Measurements from ENCODE around the gene LGI1. TPM values are rescaled to one million over a fixed set of nuclear protein-coding genes. Genes with fewer than 3 reads are reported as not detected.

Gene LGI1
- polyA plus RNA-seq, 1 donor from 2014 or later, result 2.1 TPM

DNA sequence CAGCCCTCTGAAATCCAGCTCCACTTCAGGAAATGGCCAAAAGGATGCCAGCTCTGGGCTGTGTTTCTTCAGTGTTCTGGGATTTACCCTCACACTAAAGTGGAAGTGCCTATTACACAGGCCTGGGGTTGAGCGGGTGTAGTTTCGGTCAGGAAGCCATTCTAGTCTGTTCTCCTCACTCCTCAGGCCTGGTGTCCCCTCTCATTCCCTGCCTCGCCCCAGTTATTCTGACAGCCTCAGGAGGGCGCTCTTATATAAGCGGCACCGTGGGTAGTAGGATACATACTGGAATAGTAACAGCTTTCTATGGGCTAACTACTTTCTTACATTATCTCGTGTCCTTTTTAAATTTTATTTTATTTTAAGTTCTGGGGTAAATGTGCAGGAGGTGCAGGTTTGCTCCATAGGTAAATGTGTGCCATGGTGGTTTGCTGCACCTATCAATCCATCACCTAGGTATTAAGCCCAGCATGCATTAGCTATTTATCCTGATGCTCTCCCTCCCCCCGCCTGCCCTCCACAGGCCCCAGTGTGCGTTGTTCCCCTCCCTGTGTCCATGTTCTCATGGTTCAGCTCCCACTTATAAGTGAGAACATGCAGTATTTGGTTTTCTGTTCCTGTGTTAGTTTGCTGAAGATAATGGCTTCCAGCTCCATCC, 12.2 kb upstream of the LGI1 start:
- TF ChIP-seq TAF1 (IDR thresholded peaks at IDR 0.05; ENCODE audit: low read depth) (no peak), EP300 (conservative IDR thresholded peaks at IDR 0.05; ENCODE audit: poor library complexity, severe bottlenecking) (no peak), SMC3 (conservative IDR thresholded peaks at IDR 0.05; ENCODE audit: poor library complexity) (no peak), MXI1 (conservative IDR thresholded peaks at IDR 0.05; ENCODE audit: poor library complexity, severe bottlenecking) (no peak), RAD21 (conservative IDR thresholded peaks at IDR 0.05) (peak; percentile 31), EZH2 (IDR thresholded peaks at IDR 0.05; ENCODE audit: borderline replicate concordance, insufficient read depth, low read length, poor library complexity, severe bottlenecking) (no peak), POLR2AphosphoS5 (IDR thresholded peaks at IDR 0.05) (no peak)
- TF ChIP-seq, protein P1, sequence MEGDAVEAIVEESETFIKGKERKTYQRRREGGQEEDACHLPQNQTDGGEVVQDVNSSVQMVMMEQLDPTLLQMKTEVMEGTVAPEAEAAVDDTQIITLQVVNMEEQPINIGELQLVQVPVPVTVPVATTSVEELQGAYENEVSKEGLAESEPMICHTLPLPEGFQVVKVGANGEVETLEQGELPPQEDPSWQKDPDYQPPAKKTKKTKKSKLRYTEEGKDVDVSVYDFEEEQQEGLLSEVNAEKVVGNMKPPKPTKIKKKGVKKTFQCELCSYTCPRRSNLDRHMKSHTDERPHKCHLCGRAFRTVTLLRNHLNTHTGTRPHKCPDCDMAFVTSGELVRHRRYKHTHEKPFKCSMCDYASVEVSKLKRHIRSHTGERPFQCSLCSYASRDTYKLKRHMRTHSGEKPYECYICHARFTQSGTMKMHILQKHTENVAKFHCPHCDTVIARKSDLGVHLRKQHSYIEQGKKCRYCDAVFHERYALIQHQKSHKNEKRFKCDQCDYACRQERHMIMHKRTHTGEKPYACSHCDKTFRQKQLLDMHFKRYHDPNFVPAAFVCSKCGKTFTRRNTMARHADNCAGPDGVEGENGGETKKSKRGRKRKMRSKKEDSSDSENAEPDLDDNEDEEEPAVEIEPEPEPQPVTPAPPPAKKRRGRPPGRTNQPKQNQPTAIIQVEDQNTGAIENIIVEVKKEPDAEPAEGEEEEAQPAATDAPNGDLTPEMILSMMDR (IDR thresholded peaks at IDR 0.05; ENCODE audit: poor library complexity, severe bottlenecking), result peak; percentile 26
- TF ChIP-seq, protein P2, sequence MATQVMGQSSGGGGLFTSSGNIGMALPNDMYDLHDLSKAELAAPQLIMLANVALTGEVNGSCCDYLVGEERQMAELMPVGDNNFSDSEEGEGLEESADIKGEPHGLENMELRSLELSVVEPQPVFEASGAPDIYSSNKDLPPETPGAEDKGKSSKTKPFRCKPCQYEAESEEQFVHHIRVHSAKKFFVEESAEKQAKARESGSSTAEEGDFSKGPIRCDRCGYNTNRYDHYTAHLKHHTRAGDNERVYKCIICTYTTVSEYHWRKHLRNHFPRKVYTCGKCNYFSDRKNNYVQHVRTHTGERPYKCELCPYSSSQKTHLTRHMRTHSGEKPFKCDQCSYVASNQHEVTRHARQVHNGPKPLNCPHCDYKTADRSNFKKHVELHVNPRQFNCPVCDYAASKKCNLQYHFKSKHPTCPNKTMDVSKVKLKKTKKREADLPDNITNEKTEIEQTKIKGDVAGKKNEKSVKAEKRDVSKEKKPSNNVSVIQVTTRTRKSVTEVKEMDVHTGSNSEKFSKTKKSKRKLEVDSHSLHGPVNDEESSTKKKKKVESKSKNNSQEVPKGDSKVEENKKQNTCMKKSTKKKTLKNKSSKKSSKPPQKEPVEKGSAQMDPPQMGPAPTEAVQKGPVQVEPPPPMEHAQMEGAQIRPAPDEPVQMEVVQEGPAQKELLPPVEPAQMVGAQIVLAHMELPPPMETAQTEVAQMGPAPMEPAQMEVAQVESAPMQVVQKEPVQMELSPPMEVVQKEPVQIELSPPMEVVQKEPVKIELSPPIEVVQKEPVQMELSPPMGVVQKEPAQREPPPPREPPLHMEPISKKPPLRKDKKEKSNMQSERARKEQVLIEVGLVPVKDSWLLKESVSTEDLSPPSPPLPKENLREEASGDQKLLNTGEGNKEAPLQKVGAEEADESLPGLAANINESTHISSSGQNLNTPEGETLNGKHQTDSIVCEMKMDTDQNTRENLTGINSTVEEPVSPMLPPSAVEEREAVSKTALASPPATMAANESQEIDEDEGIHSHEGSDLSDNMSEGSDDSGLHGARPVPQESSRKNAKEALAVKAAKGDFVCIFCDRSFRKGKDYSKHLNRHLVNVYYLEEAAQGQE (IDR thresholded peaks at IDR 0.05; ENCODE audit: borderline replicate concordance), result no peak
- H3F3A ChIP-seq (ENCODE audit: insufficient read depth, low read length, poor library complexity, severe bottlenecking), result no peaks in the 10 kb centered on the region
- no peak overlapping the region for H3K4me2 ChIP-seq (ENCODE audit: low read length)
- H2AFZ ChIP-seq (ENCODE audit: low read depth, low read length), result no peak overlapping the region
- no peaks in the 10 kb centered on the region for H3K27me3 ChIP-seq (ENCODE audit: insufficient read depth, low read depth, low read length)
- H3K79me2 ChIP-seq (replicated peaks; ENCODE audit: insufficient read depth, low read length), result no peaks in the 10 kb centered on the region
- no peak overlapping the region for H3K4me3 ChIP-seq (ENCODE audit: low read length)
- H3K9me3 ChIP-seq (ENCODE audit: low read length), result no peaks in the 10 kb centered on the region
- H3K36me3 ChIP-seq (ENCODE audit: insufficient read depth, low read length), result no peaks in the 10 kb centered on the region
- H3K9me2 ChIP-seq (ENCODE audit: insufficient read depth, low read length), result no peaks in the 10 kb centered on the region
- no peak overlapping the region for H3K9ac ChIP-seq (ENCODE audit: low read length)
- no peaks in the 10 kb centered on the region for H4K20me1 ChIP-seq (ENCODE audit: insufficient read depth)
- H3K27ac ChIP-seq (ENCODE audit: low read length), result no peak overlapping the region

DNA sequence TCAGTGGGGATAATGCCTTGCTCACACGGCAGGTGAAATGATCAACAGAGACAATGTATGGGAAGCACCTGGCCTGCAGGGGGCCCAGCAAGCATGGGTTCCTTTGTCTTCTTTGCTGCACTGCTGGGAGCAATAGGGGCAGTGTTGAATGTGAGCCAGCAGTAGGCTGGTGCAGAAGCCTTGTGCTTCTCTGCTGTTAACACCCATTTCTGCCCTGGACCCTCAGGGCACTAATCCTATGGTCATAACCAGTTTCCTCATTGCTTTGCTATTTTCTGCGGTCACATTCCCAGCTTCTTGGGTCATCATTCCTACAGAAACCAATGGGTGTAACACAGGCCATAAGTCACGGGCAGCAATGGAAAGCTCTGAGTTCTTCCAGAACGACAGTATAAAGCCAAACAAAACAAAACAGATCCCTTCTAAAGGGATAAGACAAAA, 10.9 kb upstream of the LGI1 start:
- Histone ChIP-seq H3K79me2 (replicated peaks; ENCODE audit: insufficient read depth, low read length) (no peaks in the 10 kb centered on the region), H4K20me1 (ENCODE audit: insufficient read depth) (no peaks in the 10 kb centered on the region), H2AFZ (ENCODE audit: low read depth, low read length) (no peak overlapping the region), H3K36me3 (ENCODE audit: insufficient read depth, low read length) (no peaks in the 10 kb centered on the region), H3K27ac (ENCODE audit: low read length) (no peak overlapping the region), H3K9me3 (ENCODE audit: low read length) (no peaks in the 10 kb centered on the region), H3F3A (ENCODE audit: insufficient read depth, low read length, poor library complexity, severe bottlenecking) (no peaks in the 10 kb centered on the region), H3K27me3 (ENCODE audit: insufficient read depth, low read depth, low read length) (no peaks in the 10 kb centered on the region), H3K9ac (ENCODE audit: low read length) (no peak overlapping the region), H3K9me2 (ENCODE audit: insufficient read depth, low read length) (no peaks in the 10 kb centered on the region), H3K4me3 (ENCODE audit: low read length) (no peak overlapping the region), H3K4me2 (ENCODE audit: low read length) (no peak overlapping the region)
- TF ChIP-seq, protein P1 (IDR thresholded peaks at IDR 0.05; ENCODE audit: poor library complexity, severe bottlenecking), result peak; percentile 22
- TF ChIP-seq, protein P2 (IDR thresholded peaks at IDR 0.05; ENCODE audit: borderline replicate concordance), result no peak
